ENCODE data around the gene RSAD2. TPM values are rescaled to one million over a fixed set of nuclear protein-coding genes. Genes with fewer than 3 reads are reported as not detected.

RSAD2 gene
- total and polyA plus RNA-seq, 2 donors (not counting 3 experiments of a cell fraction or from before 2014, with no cell fraction given): 0.03 to 0.18 TPM

DNA sequence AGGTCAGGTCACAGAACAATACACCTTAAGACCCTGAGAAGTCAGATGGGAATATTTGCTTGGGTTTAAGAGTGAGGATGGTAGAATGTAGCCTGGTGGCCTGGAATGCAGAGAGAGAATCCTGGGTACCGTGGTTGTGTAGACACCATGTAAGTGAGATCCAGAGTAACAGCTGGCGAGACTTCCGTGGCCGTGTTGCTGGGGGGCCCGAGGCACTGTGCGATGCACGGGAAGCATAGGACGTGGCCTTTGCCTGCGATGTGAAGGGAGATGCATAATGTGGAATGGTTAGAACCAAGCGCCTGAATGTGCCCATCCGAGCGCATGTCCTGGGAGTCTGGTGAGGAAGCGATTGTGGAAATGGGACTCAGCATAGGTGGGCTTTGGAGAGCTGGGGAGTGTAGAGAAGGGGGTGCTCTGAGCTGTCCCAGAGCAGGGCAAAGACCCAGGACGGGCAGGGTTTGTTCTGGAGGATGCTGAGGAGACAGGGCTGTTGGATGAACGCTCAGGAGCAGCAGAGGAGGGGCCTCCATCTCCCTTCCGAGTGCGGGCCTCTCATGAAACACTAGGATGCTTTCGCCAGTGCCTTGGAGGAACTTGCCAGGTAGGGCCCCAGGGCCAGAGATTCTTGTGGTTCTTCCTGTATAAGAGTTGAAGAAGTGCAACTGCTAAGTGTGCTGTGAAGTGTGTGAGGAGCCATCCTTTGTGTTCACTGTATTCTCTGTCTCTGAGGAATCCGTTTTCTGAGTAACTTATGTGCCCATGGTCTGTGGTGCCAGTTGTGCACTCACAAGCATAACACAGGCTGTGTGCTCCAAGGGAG is 46.7 kb downstream of the RSAD2 start:
- no peak for FAIRE-seq
- TF ChIP-seq JUN (IDR thresholded peaks at IDR 0.05; ENCODE audit: borderline replicate concordance, insufficient read depth, insufficient read length, low read depth): no peak
- TF ChIP-seq EZH2 (IDR thresholded peaks at IDR 0.05; ENCODE audit: borderline replicate concordance, low read depth, low read length, severe bottlenecking): no peak
- TF ChIP-seq POLR2A (IDR thresholded peaks at IDR 0.05; ENCODE audit: low read depth, low read length): no peak
- no peak for TF ChIP-seq GATA2 (IDR thresholded peaks at IDR 0.05; ENCODE audit: insufficient read depth, insufficient read length, low read depth, low read length)
- TF ChIP-seq, protein P1, sequence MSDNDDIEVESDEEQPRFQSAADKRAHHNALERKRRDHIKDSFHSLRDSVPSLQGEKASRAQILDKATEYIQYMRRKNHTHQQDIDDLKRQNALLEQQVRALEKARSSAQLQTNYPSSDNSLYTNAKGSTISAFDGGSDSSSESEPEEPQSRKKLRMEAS (IDR thresholded peaks at IDR 0.05; ENCODE audit: insufficient read depth, insufficient read length): no peak
- TF ChIP-seq, protein P2, sequence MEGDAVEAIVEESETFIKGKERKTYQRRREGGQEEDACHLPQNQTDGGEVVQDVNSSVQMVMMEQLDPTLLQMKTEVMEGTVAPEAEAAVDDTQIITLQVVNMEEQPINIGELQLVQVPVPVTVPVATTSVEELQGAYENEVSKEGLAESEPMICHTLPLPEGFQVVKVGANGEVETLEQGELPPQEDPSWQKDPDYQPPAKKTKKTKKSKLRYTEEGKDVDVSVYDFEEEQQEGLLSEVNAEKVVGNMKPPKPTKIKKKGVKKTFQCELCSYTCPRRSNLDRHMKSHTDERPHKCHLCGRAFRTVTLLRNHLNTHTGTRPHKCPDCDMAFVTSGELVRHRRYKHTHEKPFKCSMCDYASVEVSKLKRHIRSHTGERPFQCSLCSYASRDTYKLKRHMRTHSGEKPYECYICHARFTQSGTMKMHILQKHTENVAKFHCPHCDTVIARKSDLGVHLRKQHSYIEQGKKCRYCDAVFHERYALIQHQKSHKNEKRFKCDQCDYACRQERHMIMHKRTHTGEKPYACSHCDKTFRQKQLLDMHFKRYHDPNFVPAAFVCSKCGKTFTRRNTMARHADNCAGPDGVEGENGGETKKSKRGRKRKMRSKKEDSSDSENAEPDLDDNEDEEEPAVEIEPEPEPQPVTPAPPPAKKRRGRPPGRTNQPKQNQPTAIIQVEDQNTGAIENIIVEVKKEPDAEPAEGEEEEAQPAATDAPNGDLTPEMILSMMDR (IDR thresholded peaks at IDR 0.05; ENCODE audit: extremely low read depth in 1 of 2, insufficient read depth in 1 of 2, low read depth in 1 of 2, low read length in 2 of 2): no peak
- no peak for TF ChIP-seq MYC (IDR thresholded peaks at IDR 0.05; ENCODE audit: low read depth, low read length)
- ChIA-PET CTCF (no interaction called here), POLR2A (no interaction called here)
- dilution Hi-C loops (cut with MboI; ENCODE audit: extremely low pct_ligation_motif_present, low sequenced_read_pairs) (no loop called here), intact Hi-C loops (cut with micrococcal nuclease) (no loop called here)
- H4K20me1 ChIP-seq (replicated peaks; ENCODE audit: control insufficient read depth, extremely low read depth, insufficient read depth, low read length): no peaks in the 10 kb centered on the region
- H3K36me3 ChIP-seq (ENCODE audit: control insufficient read depth in 2 of 2, extremely low read depth in 1 of 2, insufficient read depth in 2 of 2, low read length in 2 of 2): no peaks in the 10 kb centered on the region
- no peak overlapping the region for H2AFZ ChIP-seq (ENCODE audit: low read depth, low read length)
- H3K4me3 ChIP-seq (replicated peaks in 1 of 3; ENCODE audit: insufficient read depth in 1 of 3, low read depth in 1 of 3, low read length in 3 of 3): no peak overlapping the region
- H3K79me2 ChIP-seq (ENCODE audit: control insufficient read depth, insufficient read depth, low read length): no peaks in the 10 kb centered on the region
- no peak for DNase-seq (ENCODE audit: low read depth, low spot score)
- no peak overlapping the region for H3K4me2 ChIP-seq (ENCODE audit: insufficient read depth, low read length)
- H3K27me3 ChIP-seq (ENCODE audit: control insufficient read depth in 2 of 2, insufficient read depth in 2 of 2, low read length in 2 of 2): no peaks in the 10 kb centered on the region
- H3K9me3 ChIP-seq (replicated peaks; ENCODE audit: control insufficient read depth, insufficient read depth, low read length): no peaks in the 10 kb centered on the region
- no peak overlapping the region for H3K9ac ChIP-seq (replicated peaks; ENCODE audit: extremely low read depth, insufficient read depth, low read length)
- no peak overlapping the region for H3K27ac ChIP-seq (ENCODE audit: insufficient read depth, low read depth, low read length)
- no peaks in the 10 kb centered on the region for H3K4me1 ChIP-seq (ENCODE audit: control insufficient read depth, extremely low read depth, insufficient read depth, low read length)
- no peaks in the 10 kb centered on the region for H3K9me1 ChIP-seq (replicated peaks; ENCODE audit: control insufficient read depth, extremely low read depth, insufficient read depth, low read length)
- BruUV-seq (replicated peaks): no TSS peak
